Measurements from ENCODE around the gene TMEM82. TPM values are rescaled to one million over a fixed set of nuclear protein-coding genes. Genes with fewer than 3 reads are reported as not detected.

TMEM82 gene
- total and polyA plus RNA-seq, 10 donors = not detected

- intact Hi-C loops (cut with DNase I; ENCODE audit: low total_unique reads) = no loop called here
- 43 to 55% (median 43%) methylated on average over 10 to 12 of the region's 12 CpGs for WGBS, 5 donors
- Histone ChIP-seq H3K4me3 (peak overlapping the region in 5 of 8 donors; percentile 9 to 70 (median 42)), H3K36me3 (peaks cover 0 to 6% (median 0%) of the 10 kb centered on the region in 6 donors), H3K27ac (peak overlapping the region in 7 of 8 donors; percentile 72 to 86 (median 81)), H3K4me1 (peaks cover 9 to 82% (median 49%) of the 10 kb centered on the region in 6 donors), H3K9me3 (no peaks in the 10 kb centered on the region), H3K27me3 (replicated peaks in 1 of 7) (peaks cover 4 to 72% (median 35%) of the 10 kb centered on the region in 7 donors)
- DNase-seq = no peak
- TF ChIP-seq POLR2AphosphoS5 (IDR thresholded peaks at IDR 0.05) (peak; percentile 47 to 73 (median 66)), POLR2A (IDR thresholded peaks at IDR 0.05) (no peak)
Observed at GRCh38 chr1:15760520-15761211, 18.4 kb downstream of the TMEM82 start.

- intact Hi-C loops (cut with DNase I; ENCODE audit: low total_unique reads) = no loop called here
Observed at GRCh38 chr1:15761366-15762128, 19.2 kb downstream of the TMEM82 start.

GRCh38 chr1:15762546-15762945, 20.2 kb downstream of the TMEM82 start:
- intact Hi-C loops (cut with DNase I; ENCODE audit: low total_unique reads) = no loop called here
- no peak for DNase-seq
- Histone ChIP-seq H3K36me3 (peaks cover 0 to 12% (median 0%) of the 10 kb centered on the region in 6 donors), H3K4me3 (no peak overlapping the region), H3K4me1 (peaks cover 9 to 67% (median 37%) of the 10 kb centered on the region in 6 donors), H3K27me3 (replicated peaks in 1 of 7) (peaks cover 4 to 53% (median 27%) of the 10 kb centered on the region in 7 donors), H3K27ac (peak overlapping the region in 4 of 8 donors; percentile 21 to 86 (median 54)), H3K9me3 (no peaks in the 10 kb centered on the region)
- TF ChIP-seq POLR2A (IDR thresholded peaks at IDR 0.05) (no peak), POLR2AphosphoS5 (IDR thresholded peaks at IDR 0.05) (no peak)
- TF ChIP-seq, protein P1, sequence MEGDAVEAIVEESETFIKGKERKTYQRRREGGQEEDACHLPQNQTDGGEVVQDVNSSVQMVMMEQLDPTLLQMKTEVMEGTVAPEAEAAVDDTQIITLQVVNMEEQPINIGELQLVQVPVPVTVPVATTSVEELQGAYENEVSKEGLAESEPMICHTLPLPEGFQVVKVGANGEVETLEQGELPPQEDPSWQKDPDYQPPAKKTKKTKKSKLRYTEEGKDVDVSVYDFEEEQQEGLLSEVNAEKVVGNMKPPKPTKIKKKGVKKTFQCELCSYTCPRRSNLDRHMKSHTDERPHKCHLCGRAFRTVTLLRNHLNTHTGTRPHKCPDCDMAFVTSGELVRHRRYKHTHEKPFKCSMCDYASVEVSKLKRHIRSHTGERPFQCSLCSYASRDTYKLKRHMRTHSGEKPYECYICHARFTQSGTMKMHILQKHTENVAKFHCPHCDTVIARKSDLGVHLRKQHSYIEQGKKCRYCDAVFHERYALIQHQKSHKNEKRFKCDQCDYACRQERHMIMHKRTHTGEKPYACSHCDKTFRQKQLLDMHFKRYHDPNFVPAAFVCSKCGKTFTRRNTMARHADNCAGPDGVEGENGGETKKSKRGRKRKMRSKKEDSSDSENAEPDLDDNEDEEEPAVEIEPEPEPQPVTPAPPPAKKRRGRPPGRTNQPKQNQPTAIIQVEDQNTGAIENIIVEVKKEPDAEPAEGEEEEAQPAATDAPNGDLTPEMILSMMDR (IDR thresholded peaks at IDR 0.05 in 8 of 11, conservative IDR thresholded peaks at IDR 0.05 in 3 of 11) = no peak
- 60 to 77% (median 72%) methylated on average over 10 of the region's 10 CpGs for WGBS, 5 donors

More at GRCh38 chr1:15761366-15762128, 19.2 kb downstream of the TMEM82 start:
- Histone ChIP-seq H3K27me3 (replicated peaks in 1 of 7) (peaks cover 4 to 63% (median 35%) of the 10 kb centered on the region in 7 donors), H3K27ac (peak overlapping the region in 7 of 8 donors; percentile 41 to 86 (median 81)), H3K4me3 (peak overlapping the region in 2 of 8 donors; percentile 9 to 70), H3K9me3 (no peaks in the 10 kb centered on the region), H3K4me1 (peaks cover 9 to 77% (median 44%) of the 10 kb centered on the region in 6 donors), H3K36me3 (peaks cover 0 to 10% (median 0%) of the 10 kb centered on the region in 6 donors)
- TF ChIP-seq POLR2AphosphoS5 (IDR thresholded peaks at IDR 0.05) (no peak), POLR2A (IDR thresholded peaks at IDR 0.05) (no peak)
- TF ChIP-seq, protein P1 (IDR thresholded peaks at IDR 0.05 in 8 of 11, conservative IDR thresholded peaks at IDR 0.05 in 3 of 11) = no peak
- 51 to 52% (median 51%) methylated on average over 8 of the region's 8 CpGs for WGBS, 5 donors
- DNase-seq = no peak

DNA sequence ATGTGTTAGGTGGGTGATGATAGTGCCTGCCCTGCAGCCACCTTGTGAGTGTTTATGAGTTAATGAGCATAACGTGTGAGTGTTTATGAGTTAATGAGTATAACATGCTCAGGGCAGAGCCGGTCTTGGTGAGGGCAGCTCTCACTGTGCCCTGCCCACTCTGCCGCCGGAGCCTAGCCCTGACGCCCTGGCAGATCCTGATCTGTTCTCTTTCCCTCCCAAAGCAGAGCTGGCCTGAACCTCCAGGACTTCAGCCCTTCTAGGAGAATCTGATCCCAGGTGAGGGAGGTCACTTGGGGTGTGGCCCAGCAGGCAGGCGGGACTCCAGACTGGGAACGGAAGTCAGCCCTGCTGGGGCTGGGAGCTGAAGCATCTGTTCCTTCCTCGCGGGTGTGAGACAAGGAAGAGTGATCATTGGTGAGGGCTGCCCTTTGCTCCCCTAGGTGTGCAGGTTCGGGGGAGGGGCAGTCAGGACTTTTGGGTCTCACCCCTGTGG, 22.0 kb downstream of the TMEM82 start:
- H3K36me3 ChIP-seq = peaks cover 0 to 29% (median 0%) of the 10 kb centered on the region in 6 donors
- H3K27ac ChIP-seq = peak overlapping the region in 3 of 8 donors; percentile 9 to 22 (median 17)
- intact Hi-C loops (cut with DNase I; ENCODE audit: low total_unique reads) = no loop called here
- H3K9me3 ChIP-seq = no peaks in the 10 kb centered on the region
- peaks cover 2 to 49% (median 21%) of the 10 kb centered on the region in 6 donors for H3K4me1 ChIP-seq
- 59 to 66% (median 64%) methylated on average over 10 of the region's 10 CpGs for WGBS, 5 donors
- no peak overlapping the region for H3K4me3 ChIP-seq
- H3K27me3 ChIP-seq (replicated peaks in 1 of 7) = peaks cover 0 to 35% (median 10%) of the 10 kb centered on the region in 7 donors
- DNase-seq = no peak
- TF ChIP-seq, protein P1 (IDR thresholded peaks at IDR 0.05 in 8 of 11, conservative IDR thresholded peaks at IDR 0.05 in 3 of 11) = no peak
- TF ChIP-seq POLR2AphosphoS5 (IDR thresholded peaks at IDR 0.05) = no peak
- no peak for TF ChIP-seq POLR2A (IDR thresholded peaks at IDR 0.05)

Data from spleen (tissue), 11 donors.